ENCODE results near the gene BZW1.

GRCh38 chr2:200820573-200821234, 9.0 kb downstream of the BZW1 start:
- no peak for TF ChIP-seq CTCF (conservative IDR thresholded peaks at IDR 0.05; ENCODE audit: low read depth, low read length)
- TF ChIP-seq EZH2 (IDR thresholded peaks at IDR 0.05; ENCODE audit: borderline replicate concordance, low read depth, low read length, poor library complexity, severe bottlenecking): no peak

Measured in A673 (cell line).